Right forelimb (tissue), 1 donor: Measurements from ENCODE around the gene DENND1A.
"Not testable (repeated sequence)": the region's sequence is repeated elsewhere in the genome, so short reads cannot be mapped to it uniquely, and the experiment has no call there.

Experiments used
- DNase-seq: peaks from one replicate; pipeline ENCODE4 v3.0.0-alpha.2; 2018

Gene DENND1A

GRCh38 chr9:123647145-123647544 lies 282.8 kb downstream of the DENND1A start:
- DNase-seq, result no peak

- DNase-seq, result no peak
These were observed 284.2 kb downstream of the DENND1A start for GRCh38 chr9:123645762-123646161.

GRCh38 chr9:123645126-123645525 lies 284.8 kb downstream of the DENND1A start:
- DNase-seq, result no peak

GRCh38 chr9:123643518-123643917 lies 286.4 kb downstream of the DENND1A start:
- DNase-seq, result no peak

- no peak for DNase-seq
These were observed 287.3 kb downstream of the DENND1A start for GRCh38 chr9:123642291-123643278.

- DNase-seq, result no peak
These were observed 289.1 kb downstream of the DENND1A start for GRCh38 chr9:123640792-123641222.

GRCh38 chr9:123639743-123640142 lies 290.2 kb downstream of the DENND1A start:
- no peak for DNase-seq

- no peak for DNase-seq
These were observed 291.8 kb downstream of the DENND1A start for GRCh38 chr9:123637945-123638634.

GRCh38 chr9:123637606-123637944 lies 292.4 kb downstream of the DENND1A start:
- DNase-seq, result no peak

GRCh38 chr9:123636805-123637204 lies 293.1 kb downstream of the DENND1A start:
- not testable (repeated sequence) for DNase-seq

GRCh38 chr9:123631862-123632261 lies 298.1 kb downstream of the DENND1A start:
- no peak for DNase-seq

- no peak for DNase-seq
These were observed 299.7 kb downstream of the DENND1A start for GRCh38 chr9:123630233-123630632.

- DNase-seq, result no peak
These were observed 300.4 kb downstream of the DENND1A start for GRCh38 chr9:123629531-123629930.

- DNase-seq, result no peak
These were observed 307.1 kb downstream of the DENND1A start for GRCh38 chr9:123622711-123623241.

GRCh38 chr9:123620239-123620638 lies 309.7 kb downstream of the DENND1A start:
- DNase-seq, result no peak

GRCh38 chr9:123617952-123618678 lies 311.8 kb downstream of the DENND1A start:
- no peak for DNase-seq

GRCh38 chr9:123617286-123617685 lies 312.6 kb downstream of the DENND1A start:
- DNase-seq, result no peak

GRCh38 chr9:123616707-123617106 lies 313.2 kb downstream of the DENND1A start:
- DNase-seq, result no peak

GRCh38 chr9:123615381-123615780 lies 314.5 kb downstream of the DENND1A start:
- no peak for DNase-seq

GRCh38 chr9:123614306-123615263 lies 315.3 kb downstream of the DENND1A start:
- DNase-seq, result no peak

- no peak for DNase-seq
These were observed 318.7 kb downstream of the DENND1A start for GRCh38 chr9:123611226-123611625.

GRCh38 chr9:123609844-123610243 lies 320.1 kb downstream of the DENND1A start:
- no peak for DNase-seq
